ENCODE data around the gene CBX1. TPM values are rescaled to one million over a fixed set of nuclear protein-coding genes. Genes with fewer than 3 reads are reported as not detected.

CBX1 gene
- total RNA-seq, 4 donors from 2014 or later = 3.7 to 28.3 (median 12.8) TPM

DNA sequence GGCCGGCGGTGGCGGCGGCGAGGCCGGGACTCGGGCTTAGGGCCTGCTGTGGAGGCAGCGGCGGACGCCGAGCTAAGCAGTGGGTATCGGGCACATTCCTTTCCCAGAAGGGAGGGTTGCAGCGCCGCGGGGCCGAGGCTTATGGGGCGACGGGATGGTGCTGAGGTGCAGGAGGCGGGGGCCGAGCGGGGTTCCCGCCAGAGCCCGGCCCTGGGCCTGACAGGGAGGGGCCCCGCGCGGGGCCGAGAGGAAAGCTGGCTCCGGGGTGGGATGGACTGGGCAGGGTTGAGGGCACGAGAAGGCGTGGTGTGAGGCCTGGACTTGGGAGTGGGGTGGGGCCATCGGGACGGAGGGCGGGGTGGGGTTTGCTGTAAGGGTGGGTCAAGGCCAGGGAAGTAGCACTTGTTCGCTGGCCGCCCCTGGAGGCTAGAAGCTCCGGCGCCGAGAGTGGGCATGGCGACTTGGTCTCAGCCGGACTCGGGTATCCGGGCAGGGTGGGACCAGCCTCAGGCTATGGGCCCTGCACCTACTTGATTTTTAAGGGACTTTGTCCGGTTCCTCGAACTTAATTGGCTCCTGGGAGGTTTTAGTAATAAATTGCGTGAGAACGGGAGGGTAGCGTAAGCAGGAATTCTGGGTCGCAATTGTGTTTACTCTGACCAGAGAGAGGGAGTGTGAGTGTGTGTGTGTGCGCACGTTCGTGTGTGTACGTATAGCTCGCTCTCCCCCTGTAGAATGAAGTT is 52.7 kb downstream of the CBX1 start:
- H3K27ac ChIP-seq = peak overlapping the region; percentile 97 to 99 (median 98)
- H3K9me3 ChIP-seq = no peaks in the 10 kb centered on the region
- intact Hi-C loops (cut with DNase I; ENCODE audit: low total_unique reads) = no loop called here
- in situ Hi-C loops (cut with MboI; ENCODE audit: low pct_ligation_motif_present in 1 of 4, low pct_unique_long_range_greater_than_20kb in 1 of 4, low sequenced_read_pairs in 3 of 4) = no loop called here
- DNase-seq = peak; percentile 95
- WGBS, 2 donors (ENCODE audit: low coverage in 1 of 2) = 0 to 1% methylated on average over 3 to 32 of the region's 53 CpGs
- no peaks in the 10 kb centered on the region for H3K27me3 ChIP-seq
- peak overlapping the region; percentile 62 to 87 (median 67) for H3K4me3 ChIP-seq
- peaks cover 49 to 66% (median 62%) of the 10 kb centered on the region in 4 donors for H3K4me1 ChIP-seq
- peak; percentile 87 to 98 (median 96) for TF ChIP-seq POLR2AphosphoS5 (IDR thresholded peaks at IDR 0.05)
- TF ChIP-seq POLR2A (IDR thresholded peaks at IDR 0.05) = peak; percentile 93
- TF ChIP-seq EP300 (IDR thresholded peaks at IDR 0.05; ENCODE audit: low read depth) = no peak
- TF ChIP-seq, protein P1, sequence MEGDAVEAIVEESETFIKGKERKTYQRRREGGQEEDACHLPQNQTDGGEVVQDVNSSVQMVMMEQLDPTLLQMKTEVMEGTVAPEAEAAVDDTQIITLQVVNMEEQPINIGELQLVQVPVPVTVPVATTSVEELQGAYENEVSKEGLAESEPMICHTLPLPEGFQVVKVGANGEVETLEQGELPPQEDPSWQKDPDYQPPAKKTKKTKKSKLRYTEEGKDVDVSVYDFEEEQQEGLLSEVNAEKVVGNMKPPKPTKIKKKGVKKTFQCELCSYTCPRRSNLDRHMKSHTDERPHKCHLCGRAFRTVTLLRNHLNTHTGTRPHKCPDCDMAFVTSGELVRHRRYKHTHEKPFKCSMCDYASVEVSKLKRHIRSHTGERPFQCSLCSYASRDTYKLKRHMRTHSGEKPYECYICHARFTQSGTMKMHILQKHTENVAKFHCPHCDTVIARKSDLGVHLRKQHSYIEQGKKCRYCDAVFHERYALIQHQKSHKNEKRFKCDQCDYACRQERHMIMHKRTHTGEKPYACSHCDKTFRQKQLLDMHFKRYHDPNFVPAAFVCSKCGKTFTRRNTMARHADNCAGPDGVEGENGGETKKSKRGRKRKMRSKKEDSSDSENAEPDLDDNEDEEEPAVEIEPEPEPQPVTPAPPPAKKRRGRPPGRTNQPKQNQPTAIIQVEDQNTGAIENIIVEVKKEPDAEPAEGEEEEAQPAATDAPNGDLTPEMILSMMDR (IDR thresholded peaks at IDR 0.05) = peak in 2 of 5 experiments; percentile 11 to 12
- no peaks in the 10 kb centered on the region for H3K36me3 ChIP-seq

DNA sequence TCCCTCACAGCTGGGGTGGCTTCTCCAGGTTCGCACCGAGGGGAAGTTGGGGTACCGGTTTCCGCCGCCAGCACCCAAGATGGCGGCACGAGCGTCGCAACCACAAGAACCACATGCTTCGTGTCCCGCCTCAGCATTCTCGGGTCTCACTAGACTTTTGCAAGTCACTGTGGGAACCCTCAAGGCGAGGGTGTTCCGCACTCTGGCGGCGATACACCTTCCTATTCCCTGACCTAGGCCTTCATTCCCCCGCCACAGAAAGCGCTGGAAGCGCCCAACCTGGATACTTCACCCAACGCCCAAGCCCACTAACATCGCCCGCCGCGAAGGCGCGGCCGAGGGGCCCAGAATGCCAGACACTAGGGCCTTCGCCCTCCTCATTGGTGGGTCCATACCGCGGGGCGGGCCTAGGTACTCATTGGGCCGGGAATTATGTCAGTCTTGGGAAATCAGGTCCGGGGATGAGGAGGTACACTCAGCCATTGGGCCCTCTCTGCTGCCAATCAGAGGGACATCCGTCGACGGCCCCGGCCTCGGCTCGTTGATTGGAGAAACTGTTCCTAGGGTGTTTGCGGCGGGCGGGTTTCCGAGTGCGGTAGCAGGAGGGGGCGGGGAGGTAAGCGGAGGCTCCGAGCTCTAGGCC is 53.4 kb downstream of the CBX1 start, which contains the start of gene NFE2L1:
Gene NFE2L1, plus strand, starts transcription at position 619 of the 643 bp plus-strand sequence. CDS start 2,760 bp downstream, outside the sequence.
- in situ Hi-C loops (cut with MboI; ENCODE audit: low pct_ligation_motif_present in 1 of 4, low pct_unique_long_range_greater_than_20kb in 1 of 4, low sequenced_read_pairs in 3 of 4) = no loop called here
- 1% methylated on average over 47 of the region's 47 CpGs; no CpG with 5 or more reads in 1 of the 2 donors for WGBS, 2 donors (ENCODE audit: low coverage in 1 of 2)
- H3K4me1 ChIP-seq = peaks cover 42 to 59% (median 55%) of the 10 kb centered on the region in 4 donors

DNA sequence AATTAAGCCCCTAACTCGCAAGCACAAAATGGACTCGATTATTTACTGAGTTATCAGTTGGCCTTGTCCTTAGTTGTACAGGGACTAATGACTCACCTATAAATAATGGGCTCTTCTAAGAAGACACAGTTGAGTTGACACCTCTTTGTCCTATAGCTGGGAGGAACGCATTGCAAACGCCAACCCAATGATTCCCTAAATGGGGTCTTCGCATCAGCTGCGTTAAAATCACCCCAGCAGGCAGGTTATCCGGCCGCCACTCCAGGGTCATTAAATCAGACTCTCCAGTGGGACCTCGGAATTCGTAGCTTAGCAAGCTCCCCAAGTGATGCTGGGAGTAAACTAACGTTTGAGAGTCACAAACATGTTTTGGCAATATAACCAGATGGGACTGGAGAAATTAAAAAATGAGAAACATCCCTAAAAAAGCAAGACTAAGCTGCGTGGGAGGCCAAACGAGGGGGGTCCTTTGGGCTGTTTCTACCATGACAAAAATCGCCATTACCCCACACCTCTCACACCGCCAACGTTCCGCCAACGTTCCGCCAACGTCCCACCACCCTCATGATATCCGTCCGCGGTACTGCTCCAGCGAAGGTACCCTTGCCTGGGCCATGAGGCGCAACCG is 54.1 kb downstream of the CBX1 start:
- peak overlapping the region; percentile 38 to 87 (median 62) for H3K4me3 ChIP-seq
- peak overlapping the region; percentile 97 to 99 (median 98) for H3K27ac ChIP-seq
- no peaks in the 10 kb centered on the region for H3K9me3 ChIP-seq
- WGBS, 2 donors (ENCODE audit: low coverage in 1 of 2) = 13 to 29% methylated on average over 13 to 26 of the region's 26 CpGs
- no peaks in the 10 kb centered on the region for H3K36me3 ChIP-seq
- peaks cover 36 to 52% (median 49%) of the 10 kb centered on the region in 4 donors for H3K4me1 ChIP-seq
- intact Hi-C loops (cut with DNase I; ENCODE audit: low total_unique reads) = no loop called here
- DNase-seq = no peak
- H3K27me3 ChIP-seq = no peaks in the 10 kb centered on the region
- TF ChIP-seq POLR2AphosphoS5 (IDR thresholded peaks at IDR 0.05) = no peak
- TF ChIP-seq, protein P1 (IDR thresholded peaks at IDR 0.05) = no peak
- no peak for TF ChIP-seq POLR2A (IDR thresholded peaks at IDR 0.05)
- TF ChIP-seq EP300 (IDR thresholded peaks at IDR 0.05; ENCODE audit: low read depth) = no peak
- in situ Hi-C loops (cut with MboI; ENCODE audit: low pct_ligation_motif_present in 1 of 4, low pct_unique_long_range_greater_than_20kb in 1 of 4, low sequenced_read_pairs in 3 of 4) = no loop called here

More for the DNA sequence above, 53.4 kb downstream of the CBX1 start, which contains the start of gene NFE2L1:
- Histone ChIP-seq H3K27ac (peak within 1 kb of the TSS; percentile 97 to 99 (median 98)), H3K9me3 (no peaks in the 10 kb centered on the region), H3K4me3 (peak within 1 kb of the TSS; percentile 62 to 87 (median 67)), H3K27me3 (no peaks in the 10 kb centered on the region), H3K36me3 (no peaks in the 10 kb centered on the region)
- TF ChIP-seq, protein P1 (IDR thresholded peaks at IDR 0.05) = no peak
- TF ChIP-seq POLR2AphosphoS5 (IDR thresholded peaks at IDR 0.05) = peak; percentile 37 to 93 (median 92)
- peak; percentile 86 for TF ChIP-seq POLR2A (IDR thresholded peaks at IDR 0.05)
- peak; percentile 99 for DNase-seq
- intact Hi-C loops (cut with DNase I; ENCODE audit: low total_unique reads) = no loop called here

DNA sequence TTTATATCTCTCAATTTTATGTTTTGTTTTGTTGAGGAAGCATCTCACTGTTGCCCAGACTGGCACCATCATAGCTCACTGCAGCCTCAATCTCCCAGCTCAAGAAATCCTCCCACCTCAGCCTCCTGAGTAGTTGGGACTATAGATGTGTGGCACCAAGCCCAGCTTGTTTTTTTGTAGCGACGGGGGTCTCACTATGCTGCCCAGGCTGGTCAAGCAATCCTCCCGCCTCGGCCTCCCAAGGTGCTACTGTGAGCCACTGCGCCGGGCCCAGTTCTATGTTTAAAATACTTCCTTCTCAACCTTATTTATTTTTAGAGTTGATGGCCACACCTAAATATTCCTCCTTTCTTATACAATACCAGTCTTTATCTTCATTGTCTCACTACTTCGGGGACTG is 55.0 kb downstream of the CBX1 start:
- Histone ChIP-seq H3K36me3 (no peaks in the 10 kb centered on the region), H3K4me3 (peak overlapping the region in 1 of 4 donors; percentile 87), H3K27ac (peak overlapping the region in 3 of 4 donors; percentile 58 to 98 (median 98)), H3K9me3 (no peaks in the 10 kb centered on the region), H3K27me3 (no peaks in the 10 kb centered on the region), H3K4me1 (peaks cover 27 to 43% (median 39%) of the 10 kb centered on the region in 4 donors)
- intact Hi-C loops (cut with DNase I; ENCODE audit: low total_unique reads) (no loop called here), in situ Hi-C loops (cut with MboI; ENCODE audit: low pct_ligation_motif_present in 1 of 4, low pct_unique_long_range_greater_than_20kb in 1 of 4, low sequenced_read_pairs in 3 of 4) (no loop called here)
- no peak for DNase-seq
- TF ChIP-seq, protein P1 (IDR thresholded peaks at IDR 0.05) = no peak
- no peak for TF ChIP-seq POLR2A (IDR thresholded peaks at IDR 0.05)
- no peak for TF ChIP-seq POLR2AphosphoS5 (IDR thresholded peaks at IDR 0.05)
- no peak for TF ChIP-seq EP300 (IDR thresholded peaks at IDR 0.05; ENCODE audit: low read depth)
- 77 to 84% methylated on average over 7 of the region's 7 CpGs for WGBS, 2 donors (ENCODE audit: low coverage in 1 of 2)

Measured in transverse colon (tissue), 4 donors.